B cell (primary cell): ENCODE data around the gene PDE4B.

ENCODE experiments used
- CTCF ChIP-seq: fragments of 200-600 bp; IDR thresholded peaks from one replicate; pipeline ENCODE4 v1.8.0; 2022; ENCODE audit warnings: antibody characterized with exemption, mild to moderate bottlenecking
- EZH2 ChIP-seq: IDR thresholded peaks from 2 replicates; pipeline ENCODE4 v1.6.1; 2012; ENCODE audit warnings: borderline replicate concordance, low read depth, mild to moderate bottlenecking, moderate library complexity, low read length; ENCODE audit not compliant: insufficient read depth, poor library complexity, severe bottlenecking

GRCh38 chr1:66348776-66349175 lies 556.1 kb downstream of the PDE4B start:
- TF ChIP-seq CTCF (no peak), EZH2 (no peak)
